Pancreas (tissue), 10 donors: Measurements from ENCODE around the gene DNAJB11. TPM values are rescaled to one million over a fixed set of nuclear protein-coding genes. Genes with fewer than 3 reads are reported as not detected.

Experiments
- ATAC-seq, 4 donors: fragments of 200-7000 bp; cut with Tn5 transposase; one replicate each; pipeline versions ENCODE4 v1.8.0 to v1.9.1; 2020; ENCODE audit warnings: mild to moderate bottlenecking in 4 of 4, moderate library complexity in 4 of 4
- DNase-seq, 6 donors: peaks; one replicate each; pipeline ENCODE4 v3.0.0-alpha.2; 2020
- FAIRE-seq: peaks from 2 replicates; lab custom pipeline; 2012; peaks lifted over from hg19 to GRCh38; lab: Jason Lieb, UNC
- H3K27ac ChIP-seq, 4 donors: fragments of 200-600 bp; sonication (generic); 1 replicate in 3 of 4; 2 replicates in 1 of 4; pipeline versions ENCODE4 v1.5.0 to v1.8.0; 2020
- H3K27me3 ChIP-seq, 4 donors: fragments of 200-600 bp; one replicate each; pipeline ENCODE4 v1.8.0; 2021
- H3K36me3 ChIP-seq, 3 donors: fragments of 200-600 bp; sonication (generic) in 1 of 3; one replicate each; pipeline versions ENCODE4 v1.5.0 to v1.8.0; 2020 to 2021
- H3K4me1 ChIP-seq, 3 donors: fragments of 200-600 bp; one replicate each; pipeline ENCODE4 v1.8.0; 2021
- H3K4me3 ChIP-seq, 4 donors: fragments of 200-600 bp; sonication (generic) in 2 of 4; one replicate each; pipeline versions ENCODE4 v1.5.0 to v1.8.0; 2020 to 2021
- H3K9me3 ChIP-seq, 4 donors: fragments of 200-600 bp; one replicate each; pipeline ENCODE4 v1.8.0; 2021
- WGBS, 2 donors: extraction: QIAGEN DNeasy Blood & Tissue Kit; methylation state at CpG; one replicate each; pipeline ENCODE4 v1.1.7; 2013; 5-methylcytosine and 5-hydroxymethylcytosine counted together
- intact Hi-C, 3 donors: fragments of 100-400 bp; cut with DNase I; formaldehyde crosslinking; loops; one replicate each; pipeline versions ENCODE4 v1.11.1 to v1.14.2; 2022
- polyA plus RNA-seq, 2 donors: library from polyadenylated mRNA; stranded (reverse); fragments of 200-250 nt; gene quantifications; one replicate each; pipeline ENCODE4 v1.2.3, GENCODE V29; 2013
- total RNA-seq, 6 donors: library from RNA; stranded (reverse); fragmentation: NEBNext Ultra II Directional in 4 of 6; extraction: Animal tissue kit (Norgen Biotek cat#: 25700) in 4 of 6; gene quantifications; one replicate each; pipeline versions ENCODE4 v1.2.1 to v1.2.4, GENCODE V29; 2021 to 2023
- TF ChIP-seq, protein P1 (sequence below), 4 donors: fragments of 200-600 bp; sonication (generic) in 3 of 4; IDR thresholded peaks; one replicate each; pipeline versions ENCODE4 v1.5.0 to v1.8.0; 2021; ENCODE audit warnings: antibody characterized with exemption in 4 of 4
- donor health status: healthy with polysubstance abuse.
- donor health status: DM: no; HTN: no; CAD: no; lungs with moderate emphysema.
- donor health status: DM: no; HTN: no; CAD: no.
- donor health status: control.
- donor health status: control.
- donor health status: Bipolar disorder and iron deficiency.
- donor health status: DM: yes; HTN: yes; CAD: no.
- donor health status: DM: no; HTN: no; CAD: no.
- donor health status: DM: no; HTN: no; CAD: no.
- donor health status: DM: yes; HTN: yes; CAD: no.

Gene DNAJB11
- total and polyA plus RNA-seq, 8 donors: 21.9 to 52.6 (median 31.5) TPM

DNA sequence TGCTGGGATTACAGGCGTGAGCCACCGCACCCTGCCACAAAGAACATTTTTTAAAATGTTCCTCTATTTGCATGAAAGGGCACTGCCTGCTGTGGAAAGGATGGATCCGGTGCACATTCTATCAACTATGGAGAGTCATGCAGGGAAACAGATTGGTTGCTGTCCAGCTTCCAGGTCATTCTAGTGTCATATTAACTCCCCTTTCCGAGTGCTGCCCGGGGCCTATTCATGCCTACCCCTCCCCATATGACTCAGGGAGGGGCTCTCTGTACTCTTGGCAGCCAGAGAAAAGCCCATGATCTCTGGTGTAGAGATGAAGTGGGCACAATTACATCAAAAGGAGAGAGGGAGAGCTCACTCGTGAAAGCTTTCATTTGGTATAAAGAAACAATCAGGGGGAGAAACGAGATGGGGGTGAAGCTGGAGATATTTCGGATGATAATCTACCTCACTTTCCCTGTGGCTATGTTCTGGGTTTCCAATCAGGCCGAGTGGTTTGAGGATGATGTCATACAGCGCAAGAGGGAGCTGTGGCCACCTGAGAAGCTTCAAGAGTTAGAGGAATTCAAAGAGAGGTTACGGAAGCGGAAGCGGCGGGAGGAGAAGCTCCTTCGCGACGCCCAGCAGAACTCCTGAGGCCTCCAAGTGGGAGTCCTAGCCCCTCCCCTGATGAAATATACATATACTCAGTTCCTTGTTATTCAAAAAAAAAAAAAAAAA is 26.2 kb downstream of the DNAJB11 start:
- Histone ChIP-seq H3K4me3 (no peak overlapping the region), H3K9me3 (no peaks in the 10 kb centered on the region), H3K4me1 (peaks cover 12 to 25% (median 18%) of the 10 kb centered on the region in 3 donors), H3K27me3 (no peaks in the 10 kb centered on the region), H3K36me3 (no peaks in the 10 kb centered on the region), H3K27ac (no peak overlapping the region)
- 80% methylated on average over 17 of the region's 17 CpGs for WGBS, 2 donors
- DNase-seq: no peak
- no peak for ATAC-seq
- FAIRE-seq: no peak
- TF ChIP-seq, protein P1, sequence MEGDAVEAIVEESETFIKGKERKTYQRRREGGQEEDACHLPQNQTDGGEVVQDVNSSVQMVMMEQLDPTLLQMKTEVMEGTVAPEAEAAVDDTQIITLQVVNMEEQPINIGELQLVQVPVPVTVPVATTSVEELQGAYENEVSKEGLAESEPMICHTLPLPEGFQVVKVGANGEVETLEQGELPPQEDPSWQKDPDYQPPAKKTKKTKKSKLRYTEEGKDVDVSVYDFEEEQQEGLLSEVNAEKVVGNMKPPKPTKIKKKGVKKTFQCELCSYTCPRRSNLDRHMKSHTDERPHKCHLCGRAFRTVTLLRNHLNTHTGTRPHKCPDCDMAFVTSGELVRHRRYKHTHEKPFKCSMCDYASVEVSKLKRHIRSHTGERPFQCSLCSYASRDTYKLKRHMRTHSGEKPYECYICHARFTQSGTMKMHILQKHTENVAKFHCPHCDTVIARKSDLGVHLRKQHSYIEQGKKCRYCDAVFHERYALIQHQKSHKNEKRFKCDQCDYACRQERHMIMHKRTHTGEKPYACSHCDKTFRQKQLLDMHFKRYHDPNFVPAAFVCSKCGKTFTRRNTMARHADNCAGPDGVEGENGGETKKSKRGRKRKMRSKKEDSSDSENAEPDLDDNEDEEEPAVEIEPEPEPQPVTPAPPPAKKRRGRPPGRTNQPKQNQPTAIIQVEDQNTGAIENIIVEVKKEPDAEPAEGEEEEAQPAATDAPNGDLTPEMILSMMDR (IDR thresholded peaks at IDR 0.05): no peak
- intact Hi-C loops: no loop called here

DNA sequence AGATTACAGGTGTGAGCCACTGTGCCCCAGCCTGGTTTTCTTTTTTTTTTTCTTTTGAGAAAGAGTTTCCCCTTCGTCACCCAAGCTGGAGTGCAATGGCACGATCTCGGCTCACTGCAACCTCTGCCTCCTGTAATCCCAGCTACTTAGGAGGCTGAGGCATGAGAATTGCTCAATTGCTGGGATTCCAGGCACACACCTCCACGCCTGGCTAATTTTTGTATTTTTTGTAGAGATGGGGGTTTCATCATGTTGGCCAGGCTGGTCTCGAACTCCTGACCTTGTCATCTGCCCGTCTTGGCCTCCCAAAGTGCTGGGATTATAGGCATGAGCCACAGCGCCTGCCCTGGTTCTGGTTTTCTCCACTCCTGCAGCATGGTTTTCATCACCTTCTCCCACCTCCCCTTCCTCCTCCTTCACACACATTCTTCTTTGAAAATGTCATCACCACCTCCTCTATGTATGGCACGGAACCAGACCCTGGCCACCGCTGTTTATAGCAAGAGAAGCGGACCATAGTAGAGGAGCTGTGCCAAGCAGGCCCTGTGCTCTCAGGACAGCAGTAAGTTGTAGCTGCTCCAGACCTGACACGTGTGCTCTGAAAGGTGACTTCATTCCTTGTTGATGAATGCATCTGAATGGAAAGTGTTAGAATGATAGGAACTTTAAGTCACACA is 27.7 kb downstream of the DNAJB11 start:
- intact Hi-C loops: no loop called here
- peak; percentile 42 to 74 (median 66) for ATAC-seq
- no peaks in the 10 kb centered on the region for H3K27me3 ChIP-seq
- DNase-seq: peak in 4 of 6 donors; percentile 40 to 60 (median 50)
- WGBS, 2 donors: 74 to 79% methylated on average over 11 of the region's 11 CpGs
- TF ChIP-seq, protein P1 (IDR thresholded peaks at IDR 0.05): no peak
- H3K36me3 ChIP-seq: no peaks in the 10 kb centered on the region
- H3K27ac ChIP-seq: peak overlapping the region in 2 of 4 donors; percentile 46 to 62
- H3K9me3 ChIP-seq: no peaks in the 10 kb centered on the region
- FAIRE-seq: no peak
- peaks cover 12 to 25% (median 18%) of the 10 kb centered on the region in 3 donors for H3K4me1 ChIP-seq
- H3K4me3 ChIP-seq: no peak overlapping the region

DNA sequence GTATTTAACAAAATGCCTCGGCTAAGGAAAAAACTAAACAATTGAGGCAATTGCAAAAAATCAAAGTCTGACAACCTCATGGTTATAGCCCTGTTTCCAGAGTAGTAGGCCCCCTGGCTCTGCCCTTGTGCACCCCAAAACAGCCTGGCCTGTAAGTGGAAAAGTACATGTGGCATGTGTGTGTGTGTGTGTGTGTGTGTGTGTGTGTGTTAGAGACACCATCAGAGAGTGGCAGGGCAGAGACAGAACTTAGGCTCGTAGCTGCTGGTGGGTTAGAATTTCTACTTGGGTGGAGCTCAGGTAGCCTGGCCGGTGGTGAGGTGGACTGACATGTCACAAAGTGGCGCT is 28.2 kb downstream of the DNAJB11 start:
- TF ChIP-seq, protein P1 (IDR thresholded peaks at IDR 0.05): no peak
- ATAC-seq: peak in 1 of 4 donors; percentile 6
- intact Hi-C loops: no loop called here
- Histone ChIP-seq H3K27me3 (no peaks in the 10 kb centered on the region), H3K36me3 (no peaks in the 10 kb centered on the region), H3K4me3 (no peak overlapping the region), H3K27ac (peak overlapping the region in 2 of 4 donors; percentile 46 to 62), H3K9me3 (no peaks in the 10 kb centered on the region), H3K4me1 (peaks cover 9 to 25% (median 15%) of the 10 kb centered on the region in 3 donors)
- no peak for FAIRE-seq
- 73 to 74% methylated on average over 4 of the region's 4 CpGs for WGBS, 2 donors
- no peak for DNase-seq

DNA sequence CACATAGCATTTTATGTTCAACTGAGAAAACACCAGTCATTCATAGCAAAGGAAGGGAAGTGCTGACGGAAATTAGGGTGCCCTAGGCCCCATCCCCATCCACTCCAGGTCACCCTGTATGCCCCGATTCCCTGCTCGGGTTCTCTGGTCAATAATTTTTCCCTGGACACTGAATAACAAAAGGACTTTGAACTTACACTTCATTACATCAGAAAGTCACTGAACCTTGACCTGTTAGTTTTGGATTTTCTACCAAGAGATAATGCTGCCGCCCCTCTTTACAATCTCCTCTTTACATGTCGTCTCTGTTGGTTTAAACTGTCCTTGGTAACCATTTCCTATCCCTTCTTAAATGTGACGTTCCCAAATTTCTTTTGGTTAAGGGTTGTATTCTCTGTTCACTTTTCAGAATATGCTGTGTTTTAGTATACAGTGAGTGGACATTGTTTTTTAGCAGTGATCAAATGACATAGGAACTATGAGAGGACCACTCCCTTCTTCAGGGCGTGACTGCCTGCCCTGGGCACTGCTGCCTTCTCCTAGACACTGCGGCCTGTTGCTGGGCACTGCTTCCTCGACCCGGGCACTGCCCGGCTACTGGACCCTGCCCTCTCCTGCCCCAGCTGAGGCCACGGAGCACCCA is 28.7 kb downstream of the DNAJB11 start:
- H3K27ac ChIP-seq: peak overlapping the region in 2 of 4 donors; percentile 46 to 62
- peak in 3 of 4 donors; percentile 31 to 48 (median 34) for ATAC-seq

More for the DNA sequence above, 28.7 kb downstream of the DNAJB11 start:
- TF ChIP-seq, protein P1 (IDR thresholded peaks at IDR 0.05): no peak
- intact Hi-C loops: no loop called here
- Histone ChIP-seq H3K4me1 (peaks cover 7 to 22% (median 11%) of the 10 kb centered on the region in 3 donors), H3K27me3 (no peaks in the 10 kb centered on the region), H3K4me3 (no peak overlapping the region), H3K9me3 (no peaks in the 10 kb centered on the region), H3K36me3 (no peaks in the 10 kb centered on the region)
- DNase-seq: no peak
- no peak for FAIRE-seq
- WGBS, 2 donors: 52 to 56% methylated on average over 12 of the region's 12 CpGs
